ENCODE measurements around the gene FTO.

FTO gene

DNA sequence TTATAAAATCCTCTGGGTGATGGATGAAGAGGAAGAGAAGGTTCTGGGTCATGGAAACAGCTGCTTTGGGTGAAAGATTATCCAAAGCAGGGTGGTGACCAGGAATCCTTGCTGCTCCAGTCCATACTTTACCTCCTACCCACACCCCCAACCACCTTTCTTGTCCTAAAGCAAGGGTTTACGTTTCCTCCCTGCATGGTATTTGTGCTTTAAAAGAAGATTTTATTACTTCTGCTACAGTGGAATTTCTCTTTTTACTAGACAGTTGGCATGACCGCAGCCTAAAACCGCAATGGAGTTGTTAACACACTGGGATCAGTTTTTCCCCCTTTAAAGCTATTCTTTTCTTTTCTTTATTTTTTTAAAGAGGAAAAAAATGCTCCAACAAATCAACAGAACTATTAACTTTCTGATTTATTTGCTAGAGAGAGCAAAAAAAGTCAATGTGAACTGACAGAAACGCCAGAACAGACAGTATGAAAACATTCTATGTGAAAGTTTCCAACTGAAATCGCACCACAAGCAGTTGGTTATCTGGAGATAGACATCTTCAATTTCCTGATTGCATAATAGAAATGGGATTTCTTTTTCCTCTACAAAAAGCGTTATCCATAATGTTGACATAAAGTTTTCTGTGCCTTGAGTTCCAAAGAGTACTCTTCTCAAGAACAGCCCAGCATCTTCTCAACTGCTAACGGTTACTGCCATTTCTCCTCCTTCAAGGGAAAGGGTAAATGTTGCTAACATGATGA, 346.7 kb downstream of the FTO start:
- TF ChIP-seq CTCF (IDR thresholded peaks at IDR 0.05; ENCODE audit: insufficient read depth, low read length, missing control alignments), result no peak
- ChIA-PET CTCF (interaction anchor here (1.3 kb wide), 1 partner anchor 12 kb away, joined by 3 read pairs; no protein-coding TSS in a partner anchor), POLR2A (no interaction called here)
- no peak overlapping the region for H3K4me3 ChIP-seq (ENCODE audit: low read depth, low read length)
- DNase-seq (ENCODE audit: low read depth, low spot score), result no peak

DNA sequence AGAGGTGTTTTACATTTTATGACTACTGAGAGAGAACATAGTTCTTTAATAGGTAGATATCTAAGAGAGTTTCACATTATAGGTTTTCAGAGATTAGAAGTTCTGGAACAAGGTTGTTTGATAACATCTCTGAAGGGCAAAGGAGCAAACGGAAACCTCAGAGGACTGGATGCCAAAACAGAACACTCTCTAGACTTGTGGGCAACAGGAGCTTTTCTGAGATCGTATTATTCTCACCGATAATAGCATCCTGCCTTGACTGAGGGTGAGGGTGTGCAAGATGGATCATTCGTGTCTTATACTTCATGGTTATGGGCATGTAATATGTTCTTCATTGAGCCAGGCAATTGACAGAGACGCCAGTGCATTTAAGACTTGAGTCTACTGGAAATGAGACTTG, 347.9 kb downstream of the FTO start:
- TF ChIP-seq CTCF (IDR thresholded peaks at IDR 0.05; ENCODE audit: insufficient read depth, low read length, missing control alignments), result no peak
- CTCF ChIA-PET, result no interaction called here
- no peak overlapping the region for H3K4me3 ChIP-seq (ENCODE audit: low read depth, low read length)
- POLR2A ChIA-PET, result no interaction called here
- no peak for DNase-seq (ENCODE audit: low read depth, low spot score)

GRCh38 chr16:54052271-54052670, 348.3 kb downstream of the FTO start:
- TF ChIP-seq CTCF (IDR thresholded peaks at IDR 0.05; ENCODE audit: insufficient read depth, low read length, missing control alignments), result no peak
- ChIA-PET CTCF (no interaction called here), POLR2A (no interaction called here)
- no peak overlapping the region for H3K4me3 ChIP-seq (ENCODE audit: low read depth, low read length)
- no peak for DNase-seq (ENCODE audit: low read depth, low spot score)

DNA sequence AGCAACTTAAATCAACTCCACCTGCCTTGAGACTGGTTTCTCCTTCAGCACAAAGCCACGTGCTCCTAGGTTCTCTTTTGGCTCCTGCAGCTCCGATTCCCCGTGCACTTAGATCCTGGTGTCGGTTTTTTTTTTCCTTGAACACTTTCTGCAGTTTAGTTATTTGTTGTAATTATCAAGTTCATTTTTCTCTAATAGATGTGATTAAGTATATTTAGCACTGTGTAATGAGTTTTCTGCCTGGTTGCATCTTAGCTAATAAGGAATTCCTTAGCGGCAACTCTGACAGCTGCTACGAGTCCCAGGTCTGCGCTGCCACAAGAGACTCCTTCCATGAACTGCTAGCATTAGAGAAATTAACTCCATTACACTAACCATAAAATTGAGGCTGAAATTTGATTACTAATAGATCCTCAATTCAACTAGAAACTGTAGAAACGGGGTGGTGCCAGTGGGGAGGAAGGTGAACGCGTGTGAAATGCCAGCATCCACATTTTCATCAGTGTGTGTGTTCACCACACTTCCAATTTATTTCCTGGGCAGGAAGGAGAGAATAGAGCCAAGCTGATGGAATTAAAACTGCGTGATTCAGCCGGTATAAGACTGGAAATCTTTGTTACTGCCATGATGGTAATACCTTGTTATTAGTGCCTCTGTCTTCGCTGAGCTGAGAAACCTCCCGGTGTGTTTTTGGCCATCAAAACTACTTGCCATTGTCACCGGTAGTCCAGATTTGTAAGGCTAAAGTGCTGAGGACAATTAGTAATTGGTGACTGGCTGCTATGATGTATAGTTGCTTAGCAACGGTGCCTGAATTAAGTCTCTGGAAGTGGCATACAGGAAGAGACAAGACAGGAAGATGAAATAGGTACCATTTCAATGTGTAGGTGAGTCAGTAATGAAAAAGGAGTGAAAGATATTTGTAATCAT, 350.2 kb downstream of the FTO start:
- ChIA-PET CTCF (no interaction called here), POLR2A (no interaction called here)
- no peak overlapping the region for H3K4me3 ChIP-seq (ENCODE audit: low read depth, low read length)
- no peak for DNase-seq (ENCODE audit: low read depth, low spot score)
- no peak for TF ChIP-seq CTCF (IDR thresholded peaks at IDR 0.05; ENCODE audit: insufficient read depth, low read length, missing control alignments)

DNA sequence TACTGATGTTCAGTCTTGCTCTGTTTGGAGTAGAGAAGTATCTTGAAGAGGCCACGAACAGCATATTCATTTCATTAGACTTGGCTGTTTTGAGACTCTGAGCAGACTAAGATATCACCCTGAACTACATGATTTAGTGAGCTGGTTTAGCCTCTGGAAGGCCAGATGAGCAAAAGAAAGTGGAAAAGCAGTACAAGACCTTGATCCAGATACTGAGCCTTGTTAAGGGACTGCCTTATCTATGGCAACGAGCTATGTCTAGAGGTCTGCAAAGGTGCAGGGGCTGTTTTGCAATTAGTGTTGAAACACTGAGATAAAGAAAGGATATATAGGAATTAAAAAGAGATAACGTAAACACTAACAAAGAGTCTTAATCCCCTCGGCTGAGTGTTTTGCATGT, 351.2 kb downstream of the FTO start:
- POLR2A ChIA-PET, result no interaction called here
- DNase-seq (ENCODE audit: low read depth, low spot score), result no peak
- CTCF ChIA-PET, result no interaction called here
- H3K4me3 ChIP-seq (ENCODE audit: low read depth, low read length), result no peak overlapping the region
- TF ChIP-seq CTCF (IDR thresholded peaks at IDR 0.05; ENCODE audit: insufficient read depth, low read length, missing control alignments), result no peak

DNA sequence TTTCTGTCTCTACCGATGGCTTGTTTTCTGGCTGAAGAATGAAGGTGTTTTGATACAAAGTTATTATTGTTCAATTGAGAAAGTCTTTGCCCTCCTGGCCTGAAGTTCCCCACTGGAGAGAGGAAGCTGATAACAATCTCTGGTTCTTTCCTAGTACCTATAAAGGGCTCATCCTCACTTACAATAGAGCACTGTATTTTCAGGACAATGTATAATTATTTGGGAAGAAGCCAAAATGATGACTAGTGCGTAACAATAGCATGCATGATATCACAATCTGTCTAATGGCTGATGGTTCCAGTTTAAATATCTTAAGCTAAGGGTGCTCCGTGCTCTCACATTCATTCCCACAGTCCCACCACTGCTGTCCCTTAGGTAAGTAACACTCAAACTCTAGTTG, 351.9 kb downstream of the FTO start:
- no peak overlapping the region for H3K4me3 ChIP-seq (ENCODE audit: low read depth, low read length)
- no peak for DNase-seq (ENCODE audit: low read depth, low spot score)
- no peak for TF ChIP-seq CTCF (IDR thresholded peaks at IDR 0.05; ENCODE audit: insufficient read depth, low read length, missing control alignments)
- CTCF ChIA-PET, result no interaction called here
- POLR2A ChIA-PET, result no interaction called here
